Right cardiac atrium (tissue), 5 donors: Measurements from ENCODE around the gene SP2. TPM values are rescaled to one million over a fixed set of nuclear protein-coding genes. Genes with fewer than 3 reads are reported as not detected.
A peak's percentile ranks its signal among the peaks of the same experiment; 100 is the strongest.

Experiments
- ATAC-seq, 2 donors: fragments of 200-7000 bp; cut with Tn5 transposase; one replicate each; pipeline versions ENCODE4 v1.8.0 to v1.9.1; 2020; ENCODE audit warnings: moderate library complexity in 2 of 2, mild to moderate bottlenecking in 1 of 2
- DNase-seq, 3 donors: peaks; one replicate each; pipeline ENCODE4 v3.0.0-alpha.2; 2020
- H3K27ac ChIP-seq: one replicate; pipeline ENCODE4 v1.5.1; 2013; ENCODE audit warnings: mild to moderate bottlenecking, low read length, control low read depth, moderate library complexity
- H3K27me3 ChIP-seq: one replicate; pipeline ENCODE4 v1.6.1; 2013; ENCODE audit not compliant: control insufficient read depth, insufficient read depth
- H3K4me1 ChIP-seq: one replicate; pipeline ENCODE4 v1.6.1; 2013; ENCODE audit warnings: low read length; ENCODE audit not compliant: control insufficient read depth, insufficient read depth
- H3K4me3 ChIP-seq: one replicate; pipeline ENCODE4 v1.5.1; 2013; ENCODE audit warnings: low read length, control low read depth
- H3K9me3 ChIP-seq: one replicate; pipeline ENCODE4 v1.6.1; 2013; ENCODE audit warnings: low read length; ENCODE audit not compliant: control insufficient read depth
- WGBS: extraction: QIAGEN DNeasy Blood & Tissue Kit; methylation state at CpG from one replicate; pipeline ENCODE4 v1.1.7; 2013; 5-methylcytosine and 5-hydroxymethylcytosine counted together
- intact Hi-C, 4 donors: fragments of 100-400 bp; cut with DNase I; formaldehyde crosslinking; loops; one replicate each; pipeline versions ENCODE4 v1.11.0 to v1.14.0; 2022 to 2023
- polyA plus RNA-seq: library from polyadenylated mRNA; stranded (reverse); fragments of 200-250 nt; gene quantifications from one replicate; pipeline ENCODE4 v1.2.3, GENCODE V29; 2013
- total RNA-seq, 4 donors: library from RNA; stranded (reverse); fragmentation: NEBNext Ultra II Directional; extraction: Animal tissue kit (Norgen Biotek cat#: 25700); gene quantifications; one replicate each; pipeline ENCODE4 v1.2.1, GENCODE V29; 2021
- donor health status: healthy with polysubstance abuse.
- donor health status: DM: no; HTN: yes; CAD: no.
- donor health status: DM: no; HTN: no; CAD: no.
- donor health status: DM: no; HTN: yes; CAD: no; lungs with severe emphysema.
- donor health status: DM: yes; HTN: yes; CAD: no.

Gene SP2
- total and polyA plus RNA-seq, 5 donors, result 11.4 to 20.6 (median 16.2) TPM

DNA sequence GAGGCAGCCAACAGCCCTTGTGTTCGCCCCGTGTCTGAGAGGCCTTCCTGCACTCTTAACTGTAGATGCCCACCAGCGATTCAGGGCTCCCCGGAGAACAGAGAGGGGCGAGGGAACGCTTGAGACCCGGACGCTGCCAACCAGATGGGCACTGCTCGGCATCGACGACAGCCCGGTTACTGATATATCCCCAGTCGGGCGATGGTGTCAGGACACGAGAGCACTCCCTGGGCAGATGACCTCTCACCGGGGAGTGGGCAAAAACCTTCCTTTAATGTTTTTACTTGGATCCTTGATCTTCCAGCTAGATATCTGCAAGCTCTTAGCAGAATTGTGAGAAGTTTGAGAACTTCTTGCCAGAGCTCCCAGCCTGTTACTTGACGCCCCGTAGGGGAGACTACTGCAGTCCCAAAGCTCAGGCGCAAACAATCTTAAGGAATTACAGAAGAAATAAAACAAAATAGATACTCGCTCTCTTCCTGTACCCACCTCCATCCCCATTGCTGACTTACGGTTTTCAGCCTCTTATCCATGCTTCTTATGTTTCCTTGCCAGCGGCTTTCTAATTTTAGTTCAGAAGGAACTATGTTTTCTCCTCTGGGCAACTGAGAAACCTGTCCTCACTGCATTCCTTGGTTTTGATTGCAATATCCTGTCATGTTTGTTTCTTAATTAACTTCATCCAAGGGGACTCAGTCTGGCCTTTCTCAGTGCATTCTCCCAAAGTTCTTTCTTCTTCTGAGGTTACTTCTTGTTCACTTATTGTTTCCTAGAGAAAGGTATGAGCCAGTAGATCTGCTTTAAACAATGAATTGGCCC is 845 bp downstream of the SP2 start:
- Histone ChIP-seq H3K9me3 (no peaks in the 10 kb centered on the region), H3K27ac (peak overlapping the region; percentile 100), H3K27me3 (no peaks in the 10 kb centered on the region), H3K4me3 (peak overlapping the region; percentile 99), H3K4me1 (peaks cover 17% of the 10 kb centered on the region)
- WGBS, result 1% methylated on average over 22 of the region's 22 CpGs
- DNase-seq (no peak), ATAC-seq (no peak)
- intact Hi-C loops, result loop anchor here (5.0 to 10.0 kb wide), 4 partner anchors 48 to 75 kb away; partner anchors contain the start of genes CDK5RAP3 (in 1 of the 4), PNPO (in 1 of the 4) and PRR15L (in 1 of the 4)

DNA sequence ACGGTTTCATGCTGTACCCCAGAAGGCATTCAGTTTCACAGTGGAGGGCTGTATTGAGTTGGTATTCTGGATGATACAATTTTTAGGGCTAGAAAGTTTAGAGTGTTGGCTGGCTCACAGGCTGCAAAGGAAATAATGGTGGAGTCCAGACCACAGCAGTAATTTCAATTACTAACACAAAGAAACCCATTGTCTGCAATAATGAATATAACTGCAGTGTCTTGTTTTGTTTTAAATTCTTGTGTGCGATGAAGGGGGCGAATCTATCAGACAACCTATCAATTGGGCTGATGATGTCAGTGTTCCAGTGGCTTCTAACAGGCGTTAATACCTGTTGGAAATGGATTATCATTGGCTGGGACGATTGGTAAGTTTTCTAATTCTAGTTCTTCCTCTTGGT is 1.5 kb downstream of the SP2 start:
- 59% methylated on average over 5 of the region's 5 CpGs for WGBS
- peaks cover 17% of the 10 kb centered on the region for H3K4me1 ChIP-seq
- ATAC-seq, result no peak
- no peak for DNase-seq
- H3K4me3 ChIP-seq, result peak overlapping the region; percentile 99
- no peaks in the 10 kb centered on the region for H3K9me3 ChIP-seq
- H3K27ac ChIP-seq, result peak overlapping the region; percentile 100
- H3K27me3 ChIP-seq, result no peaks in the 10 kb centered on the region
- intact Hi-C loops, result loop anchor here (5.0 to 10.0 kb wide), 4 partner anchors 47 to 75 kb away; partner anchors contain the start of genes CDK5RAP3 (in 1 of the 4), PNPO (in 1 of the 4) and PRR15L (in 1 of the 4)

DNA sequence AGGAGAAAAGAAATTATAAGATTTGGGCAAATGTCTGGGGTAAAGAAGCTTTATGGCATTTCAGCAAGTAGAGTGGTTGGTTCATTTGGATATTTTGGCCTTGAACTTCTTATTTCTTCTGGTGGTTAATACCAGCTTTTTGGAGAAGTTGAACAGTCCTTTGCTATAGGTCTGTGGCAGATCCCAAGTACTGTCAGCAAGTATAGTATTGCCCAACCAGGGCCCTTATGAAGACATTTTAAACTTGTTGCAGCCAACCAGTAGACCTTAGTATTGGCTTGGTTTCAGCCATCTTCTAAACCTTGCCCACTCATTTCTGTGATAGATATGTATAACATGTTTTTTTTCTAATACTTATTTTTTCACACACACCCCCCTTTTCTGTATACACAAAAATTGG is 2.2 kb downstream of the SP2 start:
- H3K4me1 ChIP-seq, result peaks cover 17% of the 10 kb centered on the region
- DNase-seq (no peak), ATAC-seq (no peak)
- intact Hi-C loops, result loop anchor here (5.0 to 10.0 kb wide), 4 partner anchors 47 to 74 kb away; partner anchors contain the start of genes CDK5RAP3 (in 1 of the 4), PNPO (in 1 of the 4) and PRR15L (in 1 of the 4)
- H3K4me3 ChIP-seq, result no peak overlapping the region
- H3K27ac ChIP-seq, result no peak overlapping the region
- H3K27me3 ChIP-seq, result no peaks in the 10 kb centered on the region
- H3K9me3 ChIP-seq, result no peaks in the 10 kb centered on the region

DNA sequence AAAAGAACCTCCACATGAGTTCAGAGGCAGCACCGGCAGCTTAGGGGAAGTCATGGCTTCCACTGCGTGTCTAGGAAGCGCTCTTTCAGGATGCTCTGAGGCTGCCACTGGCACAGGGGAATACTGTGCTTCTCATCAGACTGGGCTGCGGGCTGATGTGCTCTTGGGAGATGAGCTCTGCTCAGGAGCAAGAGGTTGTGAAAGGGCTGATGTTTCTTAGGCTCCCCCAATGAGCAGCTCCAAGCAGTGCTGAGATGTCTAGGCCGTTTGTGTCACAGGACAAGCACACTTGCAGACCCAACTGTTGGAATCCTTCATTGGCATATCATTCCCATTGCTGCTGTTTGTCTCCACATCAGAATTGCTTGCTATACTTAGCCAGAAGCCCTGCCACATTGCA is 3.6 kb downstream of the SP2 start:
- ATAC-seq (no peak), DNase-seq (no peak)
- H3K27me3 ChIP-seq, result no peaks in the 10 kb centered on the region
- intact Hi-C loops, result loop anchor here (5.0 to 10.0 kb wide), 4 partner anchors 45 to 73 kb away; partner anchors contain the start of genes CDK5RAP3 (in 1 of the 4), PNPO (in 1 of the 4) and PRR15L (in 1 of the 4)
- WGBS, result 55% methylated on average over 5 of the region's 5 CpGs
- no peak overlapping the region for H3K4me3 ChIP-seq
- peak overlapping the region; percentile 93 for H3K27ac ChIP-seq
- no peaks in the 10 kb centered on the region for H3K9me3 ChIP-seq
- H3K4me1 ChIP-seq, result peaks cover 21% of the 10 kb centered on the region

DNA sequence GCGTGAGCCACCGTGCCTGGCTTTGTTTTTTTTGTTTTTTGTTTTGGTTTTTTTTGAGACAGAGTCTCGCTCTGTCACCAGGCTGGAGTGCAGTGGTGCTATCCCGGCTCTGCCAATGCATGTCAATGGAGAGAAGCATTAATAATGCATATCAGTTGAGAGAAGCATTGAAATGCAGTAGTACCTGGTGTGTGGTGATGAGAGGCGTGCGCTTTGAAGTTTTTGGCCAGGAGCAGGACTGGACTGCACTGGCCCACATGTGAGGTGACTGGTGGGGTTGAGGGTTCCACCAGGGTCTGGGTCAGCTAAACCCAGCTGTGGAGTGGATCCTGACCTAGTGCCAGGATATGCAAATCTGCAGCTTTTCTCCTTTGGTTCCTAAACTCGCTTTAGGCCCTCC is 5.4 kb downstream of the SP2 start:
- H3K4me1 ChIP-seq, result peaks cover 36% of the 10 kb centered on the region
- WGBS, result 78% methylated on average over 7 of the region's 7 CpGs

DNA sequence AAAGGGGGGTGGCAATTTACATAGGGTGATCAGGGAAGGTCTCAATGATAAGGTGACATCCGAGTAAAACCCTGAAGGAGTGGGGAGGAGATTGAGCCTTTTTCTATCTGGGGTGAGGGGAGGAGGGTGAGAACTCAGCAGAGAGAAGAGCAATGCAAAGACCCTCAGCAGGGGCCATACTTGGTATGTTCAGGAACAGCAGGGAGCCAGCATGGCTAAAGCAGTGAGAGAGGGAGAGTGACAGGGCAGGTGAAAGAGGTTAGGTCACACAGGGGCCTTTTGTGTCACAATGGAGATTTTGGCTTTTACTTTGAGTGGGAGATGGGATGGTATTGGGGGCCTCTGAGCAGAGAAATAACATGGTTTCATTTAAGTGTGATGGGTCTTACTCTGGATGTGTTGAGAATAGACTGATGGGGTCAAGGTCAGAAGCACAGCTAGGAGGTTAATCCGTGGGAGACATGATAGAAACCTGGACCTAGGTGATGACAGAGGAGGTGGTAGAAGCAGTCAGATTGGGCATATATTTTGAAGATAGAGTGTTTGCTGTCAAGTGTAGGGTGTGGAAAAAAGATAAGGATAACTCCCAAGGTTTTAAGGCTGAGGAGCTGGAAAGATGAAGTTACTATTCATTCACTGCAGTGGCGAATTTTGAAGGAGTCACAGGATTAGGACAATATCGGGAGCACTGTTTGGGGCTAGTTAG is 6.2 kb downstream of the SP2 start:
- WGBS, result 79% methylated on average over 4 of the region's 4 CpGs
- Histone ChIP-seq H3K27ac (no peak overlapping the region), H3K4me3 (no peak overlapping the region), H3K4me1 (peaks cover 43% of the 10 kb centered on the region), H3K9me3 (no peaks in the 10 kb centered on the region), H3K27me3 (no peaks in the 10 kb centered on the region)
- intact Hi-C loops, result no loop called here
- DNase-seq (no peak), ATAC-seq (no peak)

More for the DNA sequence above, 5.4 kb downstream of the SP2 start:
- H3K9me3 ChIP-seq, result no peaks in the 10 kb centered on the region
- ATAC-seq, result no peak
- peak in 1 of 3 donors; percentile 38 for DNase-seq
- peak overlapping the region; percentile 42 for H3K27ac ChIP-seq
- H3K27me3 ChIP-seq, result no peaks in the 10 kb centered on the region
- no peak overlapping the region for H3K4me3 ChIP-seq
- intact Hi-C loops, result no loop called here

DNA sequence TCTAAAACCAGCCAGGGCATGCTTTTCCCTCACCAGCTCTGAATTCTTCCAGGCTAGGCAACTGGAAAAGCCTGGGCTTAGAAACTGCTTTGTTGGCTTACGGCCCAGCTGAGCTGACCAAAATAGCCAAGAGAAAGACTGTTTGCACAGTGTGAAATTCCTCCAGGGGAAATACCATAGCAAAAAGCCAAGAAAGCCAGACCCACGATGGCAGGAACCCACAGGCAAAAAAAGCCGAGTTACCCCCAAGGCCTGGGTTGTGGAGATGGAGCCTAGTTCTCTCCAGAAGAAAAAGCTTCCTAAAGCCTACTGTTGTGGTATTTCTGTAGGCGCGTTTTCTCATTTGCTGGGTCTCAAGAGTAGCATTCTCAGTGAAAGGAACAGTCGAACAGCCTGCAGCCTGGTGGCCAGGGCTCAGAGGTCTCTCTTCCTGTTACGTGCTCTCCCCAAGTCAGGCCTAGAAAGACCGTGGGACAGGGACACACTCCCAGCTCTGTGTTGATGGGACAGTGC is 9.2 kb downstream of the SP2 start:
- H3K9me3 ChIP-seq, result no peaks in the 10 kb centered on the region
- ATAC-seq (peak; percentile 83 to 90), DNase-seq (peak; percentile 80 to 93 (median 89))
- H3K27ac ChIP-seq, result peak overlapping the region; percentile 94
- no peak overlapping the region for H3K4me3 ChIP-seq
- no peaks in the 10 kb centered on the region for H3K27me3 ChIP-seq
- 15% methylated on average over 8 of the region's 8 CpGs for WGBS
- intact Hi-C loops, result no loop called here
- H3K4me1 ChIP-seq, result peaks cover 34% of the 10 kb centered on the region

DNA sequence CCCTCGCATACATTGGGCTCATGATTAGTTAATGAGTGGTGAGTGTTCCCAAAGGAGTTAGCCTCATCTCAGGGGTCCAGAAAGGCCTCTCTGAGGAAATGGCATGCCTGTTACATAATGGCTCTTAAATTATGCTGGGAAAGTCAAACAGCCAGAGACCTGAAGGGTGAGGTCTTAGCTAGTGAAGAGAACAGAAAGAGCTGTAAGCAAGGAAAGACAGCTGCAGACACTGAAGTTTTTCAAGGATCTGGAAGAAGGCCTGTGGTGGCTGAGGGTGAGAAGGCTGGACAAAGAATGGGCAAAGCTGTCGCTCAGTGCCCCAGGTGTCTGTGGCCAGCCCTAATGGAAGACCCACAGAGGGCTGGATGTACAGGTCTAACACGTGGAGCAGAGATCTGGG is 10.4 kb downstream of the SP2 start:
- Histone ChIP-seq H3K4me3 (no peak overlapping the region), H3K27me3 (no peaks in the 10 kb centered on the region), H3K4me1 (peaks cover 30% of the 10 kb centered on the region), H3K27ac (peak overlapping the region; percentile 94), H3K9me3 (no peaks in the 10 kb centered on the region)
- intact Hi-C loops, result no loop called here
- ATAC-seq, result no peak
- WGBS, result 74% methylated on average over 3 of the region's 3 CpGs
- no peak for DNase-seq

DNA sequence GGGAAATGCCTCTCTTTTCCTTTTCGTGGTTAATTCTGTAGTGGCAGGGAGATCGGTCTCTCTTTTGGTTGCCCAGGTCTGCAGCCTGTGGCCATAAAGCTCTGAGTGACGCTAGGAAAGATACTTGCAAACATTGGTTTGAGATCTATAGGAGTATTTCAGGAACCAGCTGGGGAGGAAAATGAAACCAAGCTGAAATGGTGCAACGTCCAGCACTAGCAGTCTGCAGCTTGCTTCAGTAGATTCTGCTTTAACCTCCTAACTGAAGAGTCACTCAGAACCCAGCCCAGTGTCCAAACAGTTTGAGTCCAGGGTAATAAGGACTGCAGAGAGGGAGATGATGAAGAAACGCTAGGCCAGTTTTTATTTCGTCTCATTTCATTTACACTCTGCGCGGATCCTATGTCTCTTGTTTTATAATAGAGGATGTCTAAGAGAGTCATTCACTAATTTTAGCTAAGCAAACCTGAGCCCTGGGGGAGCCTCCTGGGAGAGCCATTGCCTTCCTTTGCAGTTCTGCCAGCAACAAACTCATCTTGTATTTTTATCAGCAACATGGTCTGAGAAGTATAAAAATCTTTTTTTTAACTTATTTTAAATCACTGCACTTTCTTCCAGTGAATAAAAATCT is 12.0 kb downstream of the SP2 start:
- WGBS, result 55% methylated on average over 8 of the region's 8 CpGs
- intact Hi-C loops, result no loop called here

DNA sequence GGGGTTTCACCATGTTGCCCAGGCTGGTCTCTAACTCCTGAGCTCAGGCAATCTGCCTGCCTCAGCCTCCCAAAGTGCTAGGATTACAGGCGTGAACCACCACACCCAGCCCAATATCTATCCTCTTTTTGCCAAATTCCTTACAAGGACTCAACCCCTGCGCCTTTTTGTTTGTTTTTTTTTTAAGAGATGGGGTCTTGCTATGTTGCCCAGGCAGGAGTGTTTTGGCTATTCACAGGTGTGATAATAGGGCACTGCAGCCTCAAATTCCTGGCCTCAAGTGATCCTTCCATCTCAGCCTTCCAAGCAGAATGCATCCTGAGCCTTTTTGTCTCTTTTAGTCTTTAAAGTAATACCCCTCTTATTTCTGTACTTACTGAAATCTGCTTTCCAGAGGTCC is 17.0 kb downstream of the SP2 start:
- DNase-seq (no peak), ATAC-seq (no peak)
- no peaks in the 10 kb centered on the region for H3K27me3 ChIP-seq
- WGBS, result 96% methylated on average over 2 of the region's 2 CpGs
- H3K4me3 ChIP-seq, result no peak overlapping the region
- intact Hi-C loops, result no loop called here
- H3K4me1 ChIP-seq, result peaks cover 4% of the 10 kb centered on the region
- H3K9me3 ChIP-seq, result no peaks in the 10 kb centered on the region
- H3K27ac ChIP-seq, result no peak overlapping the region

More for the DNA sequence above, 12.0 kb downstream of the SP2 start:
- DNase-seq (no peak), ATAC-seq (no peak)
- Histone ChIP-seq H3K27ac (peak overlapping the region; percentile 65), H3K9me3 (no peaks in the 10 kb centered on the region), H3K27me3 (no peaks in the 10 kb centered on the region), H3K4me3 (no peak overlapping the region), H3K4me1 (peaks cover 29% of the 10 kb centered on the region)
